GM04504 (cell line): Measurements from ENCODE around the gene SUPT5H.
A peak's percentile ranks its signal among the peaks of the same experiment; 100 is the strongest.

ENCODE experiments used
- DNase-seq: peaks from one replicate; pipeline ENCODE4 v3.0.0-alpha.2; 2012; ENCODE audit warnings: low read depth

SUPT5H gene

DNA sequence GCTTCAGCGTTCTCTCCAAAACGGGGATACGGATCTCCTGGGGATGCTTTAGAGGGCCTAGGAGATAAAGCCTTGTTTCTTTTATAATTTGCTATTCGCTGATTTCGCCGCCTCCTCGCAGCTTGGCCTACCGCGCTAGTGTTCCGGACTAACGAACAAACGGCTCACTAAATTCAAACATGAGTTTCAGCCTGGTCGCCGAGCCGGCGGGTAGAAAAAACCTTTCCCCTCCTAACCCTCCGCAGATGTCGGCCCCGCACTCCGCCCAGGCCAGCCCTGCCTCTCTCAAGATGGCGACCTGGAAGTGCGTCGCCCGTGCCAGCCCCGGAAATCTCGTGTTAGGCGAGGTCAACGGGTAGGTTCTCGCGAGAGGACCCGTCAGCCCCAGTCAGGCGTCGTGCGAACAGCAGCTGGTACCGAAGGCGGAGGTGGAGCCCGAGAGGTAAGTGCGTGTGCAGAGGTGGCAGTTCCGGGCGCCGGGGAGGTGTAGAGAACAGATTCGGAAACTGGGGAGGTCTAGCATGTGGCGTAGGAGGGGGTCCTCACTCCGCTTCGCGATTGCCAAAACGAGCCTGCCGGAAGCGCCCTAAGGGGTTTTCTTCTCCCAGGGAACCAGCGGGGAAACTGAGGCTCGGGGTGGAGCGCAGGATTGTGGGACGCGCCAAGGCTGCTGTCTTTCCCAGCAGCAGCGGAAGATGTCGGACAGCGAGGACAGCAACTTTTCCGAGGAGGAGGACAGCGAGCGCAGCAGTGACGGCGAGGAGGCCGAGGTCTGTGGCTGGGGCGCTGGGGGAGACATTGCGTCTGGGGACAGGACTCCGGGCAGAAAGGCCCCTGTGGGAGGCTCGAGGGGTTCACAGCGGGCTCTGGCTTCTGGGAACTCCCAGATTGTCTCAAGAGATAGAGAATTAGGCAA is at the start of gene SUPT5H:
TSS of gene SUPT5H (plus strand) at position 387 of the 916 bp plus-strand sequence. CDS start at position 696, 309 bp downstream.
- DNase-seq = peak; percentile 93

DNA sequence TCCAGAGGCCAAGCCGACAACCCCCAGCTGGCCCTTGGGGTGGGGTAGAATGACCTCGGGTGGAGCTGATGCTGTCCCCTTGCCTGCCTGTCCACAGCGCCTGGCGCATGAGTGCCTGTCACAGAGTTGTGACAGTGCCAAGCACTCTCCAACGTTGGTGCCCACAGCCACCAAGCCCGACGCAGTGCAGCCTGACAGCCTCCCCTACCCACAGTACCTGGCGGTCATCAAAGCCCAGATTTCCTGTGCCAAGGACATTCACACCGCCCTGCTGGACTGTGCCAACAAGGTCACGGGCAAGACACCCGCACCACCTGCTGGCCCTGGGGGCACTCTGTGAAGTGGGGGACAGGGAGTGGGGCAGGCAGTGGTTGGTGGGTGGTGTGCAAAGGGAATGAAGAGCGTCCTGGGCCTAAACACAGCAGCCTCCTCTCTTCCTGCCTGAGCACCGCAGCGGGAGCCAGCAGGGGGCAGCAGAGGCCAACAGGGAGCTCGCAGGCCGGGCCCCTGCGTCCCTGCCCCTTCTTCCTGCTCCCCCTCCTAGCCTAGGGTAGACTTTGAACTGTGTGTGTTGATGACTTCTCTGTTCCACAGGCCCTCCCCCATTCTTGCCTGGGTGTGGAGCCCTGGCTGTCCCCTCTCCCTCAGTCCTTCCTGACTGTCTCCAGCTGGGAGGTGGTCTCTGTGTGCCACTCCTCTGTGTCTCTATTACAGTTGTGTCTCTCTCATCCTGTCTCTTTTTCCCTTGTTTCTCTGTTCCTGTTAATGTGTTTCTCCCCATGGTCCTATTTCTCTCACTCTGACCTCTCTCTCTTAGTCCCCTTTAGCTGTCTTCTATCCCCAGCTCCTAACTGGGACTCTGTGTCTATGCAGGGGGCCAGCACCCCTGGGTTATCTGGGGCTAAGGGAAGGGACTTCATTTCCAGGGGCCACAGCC is 47.8 kb upstream of the SUPT5H start:
- no peak for DNase-seq

DNA sequence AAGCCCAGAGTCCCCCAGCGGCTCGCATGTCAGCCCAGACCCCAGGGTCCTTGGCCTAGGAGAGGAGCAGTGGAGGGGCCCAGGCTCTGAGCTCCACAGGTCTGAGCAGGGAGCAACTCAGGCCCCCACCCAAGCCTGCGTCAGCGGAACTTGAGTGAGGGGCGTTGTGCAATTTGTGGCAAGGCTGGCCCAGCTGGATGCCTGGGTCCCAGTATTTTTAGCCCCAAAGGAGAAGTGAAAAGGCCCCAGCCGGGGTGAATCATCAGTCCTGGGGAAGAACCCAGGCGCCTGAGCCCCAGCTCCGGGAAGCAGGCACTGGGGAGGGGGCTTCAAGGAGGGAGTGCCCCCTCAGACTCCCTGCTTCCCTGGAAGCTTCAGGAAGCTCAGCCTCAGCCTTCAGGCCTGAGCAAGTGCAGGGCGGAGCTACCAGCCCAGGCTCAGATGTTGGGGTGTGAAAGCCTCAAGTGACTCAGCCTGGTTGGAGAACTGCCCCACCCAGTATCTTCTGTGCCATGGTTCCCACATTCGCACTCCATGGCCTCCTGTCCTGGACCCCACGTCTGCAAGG is 47.0 kb upstream of the SUPT5H start:
- DNase-seq = peak; percentile 82

DNA sequence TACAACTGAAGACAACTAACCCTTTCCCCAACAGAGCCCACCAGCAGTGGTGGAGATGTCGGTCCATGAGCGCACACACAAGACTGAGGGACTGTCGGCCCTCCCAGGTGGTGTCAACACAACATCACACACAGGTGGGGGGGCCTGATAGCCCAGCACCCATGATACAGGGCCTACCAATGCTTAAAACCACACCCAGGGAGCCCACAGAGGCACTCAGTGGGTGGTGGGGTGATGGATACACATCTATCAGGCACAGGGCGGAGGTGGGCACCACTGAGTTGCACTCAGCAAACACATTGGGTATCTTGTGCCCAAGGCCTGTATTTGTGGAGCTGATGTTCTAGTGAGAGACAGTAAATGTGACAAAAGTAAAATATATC is 45.7 kb upstream of the SUPT5H start:
- DNase-seq = no peak

DNA sequence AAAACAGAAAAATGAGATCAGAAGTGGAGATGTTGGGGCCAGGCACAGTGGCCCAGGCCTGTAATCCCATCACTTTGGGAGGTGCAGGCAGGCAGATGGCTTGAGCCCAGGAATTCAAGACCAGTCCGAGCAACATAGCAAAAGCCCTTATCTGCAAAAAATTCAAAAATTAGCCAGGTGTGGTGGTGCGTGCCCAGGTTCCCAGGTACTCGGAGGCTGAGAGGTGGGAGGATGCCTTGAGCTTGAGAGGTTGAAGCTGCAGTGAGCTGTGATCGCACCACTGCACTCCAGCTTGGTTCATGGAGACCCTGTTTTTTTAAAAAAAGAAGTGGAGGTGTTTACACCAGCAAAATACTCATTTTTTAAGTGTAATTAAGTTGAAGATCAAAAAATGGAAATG is 45.3 kb upstream of the SUPT5H start:
- no peak for DNase-seq

DNA sequence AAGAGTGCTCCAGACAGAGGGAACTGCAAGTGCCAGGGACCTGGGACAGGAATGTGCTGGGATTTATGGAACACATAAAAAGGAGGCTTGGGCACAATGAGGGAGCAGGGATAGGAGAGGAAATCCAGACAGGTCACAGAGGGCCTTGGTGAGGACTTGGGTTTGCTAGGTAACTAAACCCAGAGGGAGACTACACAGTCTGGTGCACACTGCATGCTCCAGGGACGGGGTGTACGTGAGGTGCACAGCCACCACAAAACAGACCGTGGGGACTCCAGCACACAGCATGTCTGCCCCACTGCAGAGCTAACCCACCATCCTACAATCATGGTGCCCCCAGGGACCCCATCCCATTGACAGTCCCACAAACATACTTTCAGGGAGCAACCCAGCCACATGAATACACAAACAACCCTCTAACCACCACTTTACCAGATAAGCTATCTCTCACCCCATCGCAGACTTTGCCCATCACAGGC is 44.3 kb upstream of the SUPT5H start:
- no peak for DNase-seq

DNA sequence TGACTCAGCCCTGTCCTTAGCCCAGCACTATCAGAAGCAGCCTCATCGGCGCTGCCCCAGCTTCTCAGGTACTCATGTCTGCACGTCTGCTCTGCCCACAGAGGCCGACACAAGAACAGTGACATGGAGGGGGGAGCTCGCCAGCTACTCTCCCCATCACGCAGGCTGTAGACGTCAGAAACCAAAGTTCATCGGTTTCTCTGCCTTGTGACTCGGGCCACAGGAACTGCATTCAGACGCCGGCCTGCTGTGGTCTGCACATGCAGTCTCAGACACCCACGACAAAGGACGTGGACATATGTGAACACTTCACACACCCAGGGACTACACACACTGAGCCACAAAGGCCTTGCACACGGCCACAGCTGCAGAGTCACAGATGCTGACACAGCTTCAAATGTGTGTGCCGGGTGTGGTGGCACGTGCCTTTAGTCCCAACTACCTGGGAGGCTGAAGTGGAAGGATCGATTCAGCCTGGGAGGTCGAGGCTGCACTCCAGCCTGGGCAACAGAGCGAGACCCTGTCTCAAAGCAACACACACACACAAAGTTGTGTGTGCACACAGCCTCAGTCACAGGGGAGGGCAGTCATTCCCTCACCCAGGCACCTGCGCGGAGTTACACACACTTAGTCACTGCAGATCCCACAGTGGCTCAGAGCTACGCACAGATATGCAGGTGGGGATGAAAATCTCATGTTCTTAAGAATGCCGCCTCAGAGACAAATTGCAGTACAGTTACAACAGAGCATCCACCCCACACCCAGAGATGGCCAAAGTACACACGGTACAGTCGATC is 43.6 kb upstream of the SUPT5H start:
- DNase-seq = no peak

DNA sequence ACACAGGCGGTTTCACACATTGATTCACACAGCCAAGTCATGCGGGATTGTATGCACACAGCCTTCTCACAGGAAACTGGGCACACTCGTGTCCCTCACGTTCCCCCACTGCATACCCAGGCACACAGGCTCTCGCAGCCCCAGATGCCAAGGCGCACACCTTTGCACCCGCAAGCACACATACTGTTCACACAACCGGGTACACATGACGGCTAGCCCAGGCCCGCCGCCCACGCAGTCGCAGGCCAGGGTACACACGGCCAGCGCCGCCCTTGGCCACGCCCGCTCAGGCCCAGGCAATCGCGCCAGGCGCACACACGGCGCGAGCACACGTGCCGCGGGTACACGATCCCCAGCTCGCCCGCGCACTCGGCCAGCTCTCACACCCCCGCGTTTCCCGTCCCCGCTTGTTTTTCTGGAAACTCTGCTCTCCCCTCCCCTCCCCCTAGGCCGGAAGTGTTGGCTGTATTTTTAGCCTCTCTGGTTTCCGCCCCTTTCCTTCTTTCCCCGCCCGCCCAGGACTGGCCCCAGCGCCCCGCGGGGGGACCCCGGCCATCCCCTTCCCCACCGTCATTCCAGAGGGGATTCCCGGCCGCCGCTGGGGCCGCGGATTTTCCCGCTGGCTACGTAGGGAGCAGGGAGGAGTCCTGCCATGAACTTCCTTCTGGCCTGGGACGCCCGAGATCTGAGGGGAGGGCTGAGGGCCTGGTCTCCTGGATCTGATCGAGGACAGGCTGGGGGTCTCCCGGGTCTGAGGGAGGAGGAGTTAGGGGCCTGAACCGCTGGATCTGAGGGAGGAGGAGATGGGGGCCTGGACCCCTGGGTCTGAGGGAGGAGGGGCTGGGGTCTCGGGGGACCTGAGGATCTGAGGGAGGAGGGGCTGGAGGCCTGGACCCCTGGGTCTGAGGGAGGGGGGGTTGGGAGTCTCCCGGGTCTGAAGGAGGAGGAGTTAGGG is 42.8 kb upstream of the SUPT5H start:
- peak; percentile 85 for DNase-seq

DNA sequence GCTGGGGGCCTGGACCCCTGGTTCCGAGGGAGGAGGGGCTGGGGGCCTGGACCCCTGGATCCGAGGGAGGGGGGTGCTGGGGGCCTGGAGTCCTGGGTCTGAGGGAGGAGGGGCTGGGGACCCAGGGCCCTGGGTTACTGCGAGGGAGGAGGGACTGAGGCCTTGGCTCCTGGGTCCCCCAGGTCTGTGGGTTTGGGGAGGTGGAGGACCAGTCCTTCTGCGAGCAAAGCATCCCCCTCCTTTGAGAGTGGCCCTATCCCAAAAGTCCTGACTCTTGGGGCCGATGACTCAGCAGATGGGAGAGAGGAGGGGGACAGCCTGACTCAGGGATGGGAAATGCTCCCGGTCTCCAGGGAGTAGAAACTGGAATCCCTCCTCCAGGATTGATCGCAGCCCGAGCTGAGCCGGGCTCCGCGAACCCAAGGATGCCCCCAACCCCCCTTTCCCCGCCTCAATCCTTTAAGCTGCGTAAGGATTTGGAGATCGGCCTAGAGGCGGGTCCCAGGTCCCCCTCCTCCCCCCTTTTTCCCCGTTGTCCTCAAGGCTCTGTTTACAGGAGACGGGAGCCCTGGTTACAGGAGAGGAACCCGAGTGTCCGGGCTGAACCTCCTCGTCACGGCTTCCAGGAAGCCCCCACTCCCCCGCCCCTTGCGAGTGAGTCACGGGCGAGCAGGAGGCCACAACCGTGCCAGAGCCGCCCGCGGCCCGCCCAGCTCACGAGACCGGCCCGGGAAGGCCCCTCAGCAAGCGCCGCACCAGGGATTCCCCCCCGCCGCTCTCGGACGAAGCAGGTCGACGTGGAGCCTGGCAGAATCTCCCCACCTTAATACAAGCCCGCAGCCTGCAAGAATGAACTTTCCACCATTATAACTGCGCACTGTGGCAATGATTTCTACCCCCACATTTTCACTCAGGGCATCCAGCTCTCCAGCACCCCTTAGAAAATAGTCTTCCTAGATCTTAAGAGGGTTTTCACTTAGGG is 41.8 kb upstream of the SUPT5H start:
- DNase-seq = peak; percentile 100

DNA sequence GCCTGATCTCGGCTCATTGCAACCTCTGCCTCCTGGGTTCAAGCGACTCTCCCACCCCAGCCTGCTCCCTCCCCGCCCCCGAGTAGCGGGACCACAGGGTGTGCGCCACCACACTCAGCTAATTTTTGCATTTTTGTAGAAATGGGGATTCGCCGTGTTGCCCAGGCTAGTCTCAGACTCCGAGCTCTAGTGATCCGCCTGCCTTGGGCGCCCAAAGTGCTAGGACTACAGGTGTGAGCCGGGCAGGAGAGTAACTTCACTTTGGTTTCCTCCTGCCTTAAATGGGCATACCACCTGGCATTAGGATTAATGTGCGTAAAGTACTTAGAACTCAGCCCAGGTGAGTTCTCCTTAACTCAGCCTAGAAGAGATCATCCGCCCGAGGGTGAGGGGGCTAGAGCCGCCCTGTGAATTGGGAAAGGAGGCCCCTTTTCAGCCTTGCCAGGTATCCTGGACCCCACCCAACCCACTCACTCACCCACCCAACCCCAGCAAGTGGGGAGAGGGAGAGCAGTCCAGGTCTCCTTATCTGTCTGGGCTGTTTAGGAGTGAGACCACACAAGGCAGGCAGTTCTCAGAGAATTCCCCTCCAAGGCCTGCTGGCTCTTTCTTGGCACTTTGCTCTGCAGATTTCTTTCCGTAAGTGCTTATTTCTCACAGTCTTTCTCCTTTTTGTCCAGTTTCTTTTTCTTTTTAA is 40.0 kb upstream of the SUPT5H start:
- DNase-seq = no peak

DNA sequence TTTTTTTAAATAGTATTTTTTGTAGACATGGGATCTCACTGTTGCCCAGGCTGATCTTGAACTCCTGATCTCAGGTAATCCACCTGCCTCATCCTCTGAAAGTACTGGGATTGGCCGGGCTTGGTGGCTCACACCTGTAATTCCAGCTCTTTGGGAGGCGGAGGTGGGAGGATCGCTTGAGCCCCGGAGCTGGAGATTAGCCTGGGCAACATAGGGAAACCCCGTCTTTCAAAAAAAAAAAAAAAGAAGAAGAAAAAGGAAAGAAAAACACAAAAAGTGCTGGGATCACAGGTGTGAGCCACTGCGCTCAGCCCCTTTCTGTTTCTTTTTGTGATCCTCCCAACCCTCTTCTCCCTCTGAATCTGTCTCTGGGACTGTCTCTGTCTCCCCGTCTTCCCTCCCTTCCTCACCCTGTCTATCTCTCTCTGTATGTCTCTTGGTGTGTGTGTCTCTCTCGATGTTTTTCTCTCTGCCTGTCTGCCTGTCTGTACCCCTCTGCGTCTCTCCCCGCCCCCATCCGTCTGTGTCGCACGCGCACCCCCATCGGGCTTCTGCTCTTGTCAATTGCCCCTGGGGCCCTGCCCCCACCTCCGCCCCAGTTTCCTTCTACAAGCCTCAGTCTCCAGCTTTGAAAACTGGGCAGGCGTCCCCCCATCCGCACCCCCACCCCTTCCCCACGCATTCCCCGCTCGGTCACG is 39.3 kb upstream of the SUPT5H start:
- no peak for DNase-seq

DNA sequence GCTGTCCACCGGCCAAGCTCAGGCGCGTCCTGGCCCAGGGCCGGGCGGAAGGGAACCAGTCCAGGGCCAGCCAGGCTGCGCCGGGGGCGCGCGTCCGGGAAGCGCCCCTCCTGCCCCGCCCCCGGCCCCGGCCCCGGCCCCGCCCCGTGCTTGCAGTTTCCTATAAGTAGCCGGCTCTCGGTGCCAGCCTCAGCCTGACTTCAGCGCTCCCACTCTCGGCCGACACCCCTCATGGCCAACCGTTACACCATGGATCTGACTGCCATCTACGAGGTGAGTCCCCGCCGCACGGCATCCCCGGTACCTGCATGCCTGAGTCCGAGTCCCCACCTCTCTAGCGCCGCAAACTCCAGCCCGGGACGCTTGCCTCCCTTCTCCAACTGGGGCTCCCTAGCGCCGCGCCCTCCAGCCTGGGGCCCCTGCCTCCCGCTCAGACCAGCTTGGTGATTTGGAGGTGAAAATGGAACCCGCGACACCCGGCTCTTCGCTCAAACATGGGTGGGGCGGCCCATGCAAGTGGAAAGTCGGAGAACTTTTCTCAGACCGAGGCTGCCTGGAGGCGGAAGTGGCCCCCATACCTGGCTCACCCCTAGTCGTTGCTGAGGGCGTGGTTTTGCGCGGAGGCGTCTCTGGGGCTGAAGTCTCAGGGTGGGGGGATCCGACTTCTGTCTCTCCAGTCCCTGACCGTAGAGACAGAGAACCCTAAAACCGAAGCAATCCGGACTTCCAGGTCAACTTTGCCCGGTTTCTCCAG is 38.5 kb upstream of the SUPT5H start, which contains the start of gene ZFP36:
TSS of gene ZFP36 (plus strand) at position 192 of the 754 bp plus-strand sequence. CDS start at position 250, 58 bp downstream.
- DNase-seq = peak; percentile 76

DNA sequence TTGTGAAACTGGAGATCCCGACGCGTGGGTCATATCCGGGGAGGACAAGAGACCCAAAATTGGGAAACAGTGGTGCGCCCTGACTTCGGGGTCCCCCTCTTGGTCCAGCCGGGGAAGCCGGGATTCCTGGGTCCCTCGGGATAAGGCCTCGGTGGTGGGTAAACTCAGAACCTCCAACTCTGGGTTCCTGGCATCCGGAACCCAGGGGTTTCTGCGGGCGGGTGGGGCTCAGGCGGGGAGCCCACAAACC is 38.0 kb upstream of the SUPT5H start:
- no peak for DNase-seq

DNA sequence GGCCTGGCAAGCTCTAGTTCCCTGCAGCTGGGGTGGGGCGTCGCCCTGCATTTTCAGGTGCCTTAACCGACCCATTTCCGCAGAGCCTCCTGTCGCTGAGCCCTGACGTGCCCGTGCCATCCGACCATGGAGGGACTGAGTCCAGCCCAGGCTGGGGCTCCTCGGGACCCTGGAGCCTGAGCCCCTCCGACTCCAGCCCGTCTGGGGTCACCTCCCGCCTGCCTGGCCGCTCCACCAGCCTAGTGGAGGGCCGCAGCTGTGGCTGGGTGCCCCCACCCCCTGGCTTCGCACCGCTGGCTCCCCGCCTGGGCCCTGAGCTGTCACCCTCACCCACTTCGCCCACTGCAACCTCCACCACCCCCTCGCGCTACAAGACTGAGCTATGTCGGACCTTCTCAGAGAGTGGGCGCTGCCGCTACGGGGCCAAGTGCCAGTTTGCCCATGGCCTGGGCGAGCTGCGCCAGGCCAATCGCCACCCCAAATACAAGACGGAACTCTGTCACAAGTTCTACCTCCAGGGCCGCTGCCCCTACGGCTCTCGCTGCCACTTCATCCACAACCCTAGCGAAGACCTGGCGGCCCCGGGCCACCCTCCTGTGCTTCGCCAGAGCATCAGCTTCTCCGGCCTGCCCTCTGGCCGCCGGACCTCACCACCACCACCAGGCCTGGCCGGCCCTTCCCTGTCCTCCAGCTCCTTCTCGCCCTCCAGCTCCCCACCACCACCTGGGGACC is 37.6 kb upstream of the SUPT5H start:
- no peak for DNase-seq

DNA sequence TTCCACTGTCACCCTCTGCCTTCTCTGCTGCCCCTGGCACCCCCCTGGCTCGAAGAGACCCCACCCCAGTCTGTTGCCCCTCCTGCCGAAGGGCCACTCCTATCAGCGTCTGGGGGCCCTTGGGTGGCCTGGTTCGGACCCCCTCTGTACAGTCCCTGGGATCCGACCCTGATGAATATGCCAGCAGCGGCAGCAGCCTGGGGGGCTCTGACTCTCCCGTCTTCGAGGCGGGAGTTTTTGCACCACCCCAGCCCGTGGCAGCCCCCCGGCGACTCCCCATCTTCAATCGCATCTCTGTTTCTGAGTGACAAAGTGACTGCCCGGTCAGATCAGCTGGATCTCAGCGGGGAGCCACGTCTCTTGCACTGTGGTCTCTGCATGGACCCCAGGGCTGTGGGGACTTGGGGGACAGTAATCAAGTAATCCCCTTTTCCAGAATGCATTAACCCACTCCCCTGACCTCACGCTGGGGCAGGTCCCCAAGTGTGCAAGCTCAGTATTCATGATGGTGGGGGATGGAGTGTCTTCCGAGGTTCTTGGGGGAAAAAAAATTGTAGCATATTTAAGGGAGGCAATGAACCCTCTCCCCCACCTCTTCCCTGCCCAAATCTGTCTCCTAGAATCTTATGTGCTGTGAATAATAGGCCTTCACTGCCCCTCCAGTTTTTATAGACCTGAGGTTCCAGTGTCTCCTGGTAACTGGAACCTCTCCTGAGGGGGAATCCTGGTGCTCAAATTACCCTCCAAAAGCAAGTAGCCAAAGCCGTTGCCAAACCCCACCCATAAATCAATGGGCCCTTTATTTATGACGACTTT is 36.8 kb upstream of the SUPT5H start:
- DNase-seq = no peak
